Measurements from ENCODE around the gene ANO10.
"Not testable (repeated sequence)": the region's sequence is repeated elsewhere in the genome, so short reads cannot be mapped to it uniquely, and the experiment has no call there.

Gene ANO10

GRCh38 chr3:43522727-43523362, 99.0 kb downstream of the ANO10 start:
- in situ Hi-C loops (cut with MboI; ENCODE audit: low sequenced_read_pairs), result no loop called here

GRCh38 chr3:43521941-43522340, 99.9 kb downstream of the ANO10 start:
- in situ Hi-C loops (cut with MboI; ENCODE audit: low sequenced_read_pairs), result no loop called here

GRCh38 chr3:43518515-43518914, 103.3 kb downstream of the ANO10 start:
- in situ Hi-C loops (cut with MboI; ENCODE audit: low sequenced_read_pairs), result not testable (repeated sequence)

- in situ Hi-C loops (cut with MboI; ENCODE audit: low sequenced_read_pairs), result no loop called here
Measured at GRCh38 chr3:43515970-43516635, 105.7 kb downstream of the ANO10 start.

GRCh38 chr3:43515208-43515917, 106.4 kb downstream of the ANO10 start:
- in situ Hi-C loops (cut with MboI; ENCODE audit: low sequenced_read_pairs), result no loop called here

GRCh38 chr3:43512754-43513404, 108.9 kb downstream of the ANO10 start:
- in situ Hi-C loops (cut with MboI; ENCODE audit: low sequenced_read_pairs), result no loop called here

GRCh38 chr3:43506644-43507043, 115.2 kb downstream of the ANO10 start:
- in situ Hi-C loops (cut with MboI; ENCODE audit: low sequenced_read_pairs), result no loop called here

GRCh38 chr3:43505351-43505750, 116.5 kb downstream of the ANO10 start:
- in situ Hi-C loops (cut with MboI; ENCODE audit: low sequenced_read_pairs), result no loop called here

- in situ Hi-C loops (cut with MboI; ENCODE audit: low sequenced_read_pairs), result no loop called here
Measured at GRCh38 chr3:43503067-43503728, 118.6 kb downstream of the ANO10 start.

GRCh38 chr3:43499256-43499655, 122.6 kb downstream of the ANO10 start:
- in situ Hi-C loops (cut with MboI; ENCODE audit: low sequenced_read_pairs), result no loop called here

GRCh38 chr3:43497905-43498365, 123.9 kb downstream of the ANO10 start:
- in situ Hi-C loops (cut with MboI; ENCODE audit: low sequenced_read_pairs), result no loop called here

- in situ Hi-C loops (cut with MboI; ENCODE audit: low sequenced_read_pairs), result no loop called here
Measured at GRCh38 chr3:43497422-43497821, 124.4 kb downstream of the ANO10 start.

- in situ Hi-C loops (cut with MboI; ENCODE audit: low sequenced_read_pairs), result no loop called here
Measured at GRCh38 chr3:43496740-43497375, 125.0 kb downstream of the ANO10 start.

- in situ Hi-C loops (cut with MboI; ENCODE audit: low sequenced_read_pairs), result not testable (repeated sequence)
Measured at GRCh38 chr3:43492932-43493331, 128.9 kb downstream of the ANO10 start.

GRCh38 chr3:43491807-43492206, 130.0 kb downstream of the ANO10 start:
- in situ Hi-C loops (cut with MboI; ENCODE audit: low sequenced_read_pairs), result not testable (repeated sequence)

- in situ Hi-C loops (cut with MboI; ENCODE audit: low sequenced_read_pairs), result no loop called here
Measured at GRCh38 chr3:43490640-43491185, 131.1 kb downstream of the ANO10 start.

GRCh38 chr3:43489930-43490329, 131.9 kb downstream of the ANO10 start:
- in situ Hi-C loops (cut with MboI; ENCODE audit: low sequenced_read_pairs), result no loop called here

- in situ Hi-C loops (cut with MboI; ENCODE audit: low sequenced_read_pairs), result no loop called here
Measured at GRCh38 chr3:43485931-43486330, 135.9 kb downstream of the ANO10 start.

- in situ Hi-C loops (cut with MboI; ENCODE audit: low sequenced_read_pairs), result no loop called here
Measured at GRCh38 chr3:43484926-43485488, 136.8 kb downstream of the ANO10 start.

- in situ Hi-C loops (cut with MboI; ENCODE audit: low sequenced_read_pairs), result no loop called here
Measured at GRCh38 chr3:43481375-43481774, 140.4 kb downstream of the ANO10 start.

Measured in hTERT RPE-1 (cell line).